ENCODE results near the gene MAP6D1.
"Not testable (repeated sequence)": the region's sequence is repeated elsewhere in the genome, so short reads cannot be mapped to it uniquely, and the experiment has no call there.

MAP6D1 gene

GRCh38 chr3:183807881-183808280 lies 17.5 kb downstream of the MAP6D1 start:
- in situ Hi-C loops (cut with MboI; ENCODE audit: low pct_unique_long_range_greater_than_20kb, low sequenced_read_pairs): no loop called here
- DNase-seq: no peak

GRCh38 chr3:183807209-183807728 lies 18.1 kb downstream of the MAP6D1 start:
- DNase-seq: no peak
- in situ Hi-C loops (cut with MboI; ENCODE audit: low pct_unique_long_range_greater_than_20kb, low sequenced_read_pairs): no loop called here

GRCh38 chr3:183802989-183803388 lies 22.4 kb downstream of the MAP6D1 start:
- DNase-seq: no peak
- in situ Hi-C loops (cut with MboI; ENCODE audit: low pct_unique_long_range_greater_than_20kb, low sequenced_read_pairs): no loop called here

- in situ Hi-C loops (cut with MboI; ENCODE audit: low pct_unique_long_range_greater_than_20kb, low sequenced_read_pairs): no loop called here
- DNase-seq: no peak
Observed at GRCh38 chr3:183801601-183802000, 23.8 kb downstream of the MAP6D1 start.

- DNase-seq: no peak
- in situ Hi-C loops (cut with MboI; ENCODE audit: low pct_unique_long_range_greater_than_20kb, low sequenced_read_pairs): no loop called here
Observed at GRCh38 chr3:183800243-183800863, 25.0 kb downstream of the MAP6D1 start.

GRCh38 chr3:183799461-183799860 lies 25.9 kb downstream of the MAP6D1 start:
- no peak for DNase-seq
- in situ Hi-C loops (cut with MboI; ENCODE audit: low pct_unique_long_range_greater_than_20kb, low sequenced_read_pairs): no loop called here

GRCh38 chr3:183797996-183798395 lies 27.4 kb downstream of the MAP6D1 start:
- no peak for DNase-seq
- in situ Hi-C loops (cut with MboI; ENCODE audit: low pct_unique_long_range_greater_than_20kb, low sequenced_read_pairs): no loop called here

GRCh38 chr3:183796372-183796771 lies 29.0 kb downstream of the MAP6D1 start:
- in situ Hi-C loops (cut with MboI; ENCODE audit: low pct_unique_long_range_greater_than_20kb, low sequenced_read_pairs): no loop called here
- no peak for DNase-seq

GRCh38 chr3:183794452-183794851 lies 30.9 kb downstream of the MAP6D1 start:
- in situ Hi-C loops (cut with MboI; ENCODE audit: low pct_unique_long_range_greater_than_20kb, low sequenced_read_pairs): no loop called here
- no peak for DNase-seq

GRCh38 chr3:183792976-183793375 lies 32.4 kb downstream of the MAP6D1 start:
- DNase-seq: no peak
- in situ Hi-C loops (cut with MboI; ENCODE audit: low pct_unique_long_range_greater_than_20kb, low sequenced_read_pairs): no loop called here

- in situ Hi-C loops (cut with MboI; ENCODE audit: low pct_unique_long_range_greater_than_20kb, low sequenced_read_pairs): no loop called here
- DNase-seq: no peak
Observed at GRCh38 chr3:183790700-183791099, 34.7 kb downstream of the MAP6D1 start.

GRCh38 chr3:183789826-183790225 lies 35.6 kb downstream of the MAP6D1 start:
- DNase-seq: no peak
- in situ Hi-C loops (cut with MboI; ENCODE audit: low pct_unique_long_range_greater_than_20kb, low sequenced_read_pairs): no loop called here

- DNase-seq; in situ Hi-C loops (cut with MboI; ENCODE audit: low pct_unique_long_range_greater_than_20kb, low sequenced_read_pairs): not testable (repeated sequence)
Observed at GRCh38 chr3:183784503-183784902, 40.9 kb downstream of the MAP6D1 start.

GRCh38 chr3:183782576-183783276 lies 42.7 kb downstream of the MAP6D1 start:
- in situ Hi-C loops (cut with MboI; ENCODE audit: low pct_unique_long_range_greater_than_20kb, low sequenced_read_pairs): no loop called here
- DNase-seq: no peak

GRCh38 chr3:183781246-183781645 lies 44.1 kb downstream of the MAP6D1 start:
- in situ Hi-C loops (cut with MboI; ENCODE audit: low pct_unique_long_range_greater_than_20kb, low sequenced_read_pairs): no loop called here
- no peak for DNase-seq

- in situ Hi-C loops (cut with MboI; ENCODE audit: low pct_unique_long_range_greater_than_20kb, low sequenced_read_pairs): no loop called here
- DNase-seq: peak; percentile 71
Observed at GRCh38 chr3:183779896-183780465, 45.4 kb downstream of the MAP6D1 start.

- no peak for DNase-seq
- in situ Hi-C loops (cut with MboI; ENCODE audit: low pct_unique_long_range_greater_than_20kb, low sequenced_read_pairs): no loop called here
Observed at GRCh38 chr3:183777016-183777618, 48.3 kb downstream of the MAP6D1 start.

GRCh38 chr3:183776451-183776850 lies 48.9 kb downstream of the MAP6D1 start:
- in situ Hi-C loops (cut with MboI; ENCODE audit: low pct_unique_long_range_greater_than_20kb, low sequenced_read_pairs): not testable (repeated sequence)
- peak; percentile 35 for DNase-seq

- peak; percentile 63 for DNase-seq
- in situ Hi-C loops (cut with MboI; ENCODE audit: low pct_unique_long_range_greater_than_20kb, low sequenced_read_pairs): no loop called here
Observed at GRCh38 chr3:183775781-183776180, 49.6 kb downstream of the MAP6D1 start.

- in situ Hi-C loops (cut with MboI; ENCODE audit: low pct_unique_long_range_greater_than_20kb, low sequenced_read_pairs): loop anchor here (25.0 kb wide), 1 partner anchor 312 kb away; no protein-coding TSS in a partner anchor
- DNase-seq: no peak
Observed at GRCh38 chr3:183774631-183775030, 50.7 kb downstream of the MAP6D1 start.

All from KBM-7 (cell line).